ENCODE data around the gene GRB10.

GRB10 gene

DNA sequence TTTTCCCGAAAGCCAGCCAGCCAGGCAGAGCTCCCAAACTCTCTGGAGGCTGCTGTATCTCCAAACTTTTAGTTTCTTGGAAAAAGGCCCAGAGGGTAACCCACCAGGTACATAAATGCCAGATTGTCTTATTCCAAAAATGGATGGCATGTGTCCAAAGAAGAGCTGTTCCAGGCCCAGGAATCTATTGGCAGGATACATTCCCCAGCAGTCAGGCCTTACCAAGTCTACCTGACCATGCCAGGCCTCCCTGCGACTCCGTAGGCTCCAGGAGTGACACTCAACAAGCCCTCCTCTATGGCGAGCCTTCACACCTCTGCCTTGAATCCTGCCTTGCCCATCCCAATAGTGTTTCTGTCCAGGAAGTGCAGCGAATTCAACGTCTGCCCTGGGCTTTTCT is 95.6 kb downstream of the GRB10 start:
- DNase-seq = no peak

DNA sequence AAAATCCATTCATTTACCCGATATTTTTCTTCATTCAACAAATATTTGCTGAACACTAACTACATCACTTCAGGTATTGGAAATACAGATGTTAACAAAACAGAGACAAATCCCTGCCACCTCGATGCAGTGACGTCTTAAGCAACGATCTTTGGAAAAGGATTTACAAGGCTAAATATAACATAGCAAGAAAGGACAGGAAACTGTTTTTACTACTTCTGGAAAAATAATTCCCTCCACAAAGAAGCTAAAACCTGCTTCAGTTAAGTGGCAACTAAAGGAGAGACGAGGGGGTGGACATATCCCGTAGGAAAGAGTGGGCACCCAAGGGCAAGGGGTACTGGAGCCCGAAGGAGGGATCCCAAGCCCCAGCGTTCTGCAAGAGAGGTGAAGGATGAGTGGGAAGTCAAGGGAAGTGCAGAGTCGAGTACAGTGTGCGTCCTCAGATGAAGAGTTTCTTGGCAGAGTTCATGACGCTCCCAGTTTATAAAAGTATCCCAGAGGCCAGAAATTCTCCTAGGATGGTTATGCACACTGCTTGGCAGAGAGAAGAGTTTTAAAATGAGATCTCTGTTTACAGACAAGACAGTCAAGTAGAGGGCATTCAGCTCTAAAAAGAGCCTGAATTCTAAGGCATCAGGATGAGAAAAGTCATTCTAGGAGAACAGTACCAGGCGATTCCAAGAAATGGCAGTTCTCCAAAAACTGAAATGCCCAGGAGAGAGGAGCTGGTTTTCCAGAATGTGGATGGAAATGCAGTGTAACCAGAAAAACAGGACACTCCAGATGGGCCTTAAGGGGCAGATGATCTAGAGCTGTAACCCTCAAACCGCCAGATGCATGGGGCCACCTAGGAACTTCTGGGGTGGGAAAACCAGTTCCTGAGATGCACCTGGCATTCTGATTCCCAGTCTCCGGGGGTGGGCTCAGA is 97.3 kb downstream of the GRB10 start:
- no peak for DNase-seq

DNA sequence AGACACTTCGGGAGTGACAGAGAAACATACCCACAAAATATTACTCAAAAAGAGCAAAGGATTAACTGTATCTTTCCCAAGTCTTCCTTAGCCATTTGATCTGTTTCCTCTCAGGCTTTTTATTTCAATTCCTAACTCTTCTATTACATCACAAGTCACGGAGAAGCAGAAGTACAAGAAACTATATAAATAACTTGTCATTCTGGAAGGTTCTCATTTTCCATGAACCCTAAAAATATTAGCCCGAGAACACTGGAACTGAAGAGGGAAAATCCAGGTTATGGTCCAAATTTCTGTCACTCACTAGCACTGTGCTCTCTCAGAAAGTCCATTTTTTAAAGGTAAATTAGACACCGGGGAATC is 98.0 kb downstream of the GRB10 start:
- DNase-seq = no peak

DNA sequence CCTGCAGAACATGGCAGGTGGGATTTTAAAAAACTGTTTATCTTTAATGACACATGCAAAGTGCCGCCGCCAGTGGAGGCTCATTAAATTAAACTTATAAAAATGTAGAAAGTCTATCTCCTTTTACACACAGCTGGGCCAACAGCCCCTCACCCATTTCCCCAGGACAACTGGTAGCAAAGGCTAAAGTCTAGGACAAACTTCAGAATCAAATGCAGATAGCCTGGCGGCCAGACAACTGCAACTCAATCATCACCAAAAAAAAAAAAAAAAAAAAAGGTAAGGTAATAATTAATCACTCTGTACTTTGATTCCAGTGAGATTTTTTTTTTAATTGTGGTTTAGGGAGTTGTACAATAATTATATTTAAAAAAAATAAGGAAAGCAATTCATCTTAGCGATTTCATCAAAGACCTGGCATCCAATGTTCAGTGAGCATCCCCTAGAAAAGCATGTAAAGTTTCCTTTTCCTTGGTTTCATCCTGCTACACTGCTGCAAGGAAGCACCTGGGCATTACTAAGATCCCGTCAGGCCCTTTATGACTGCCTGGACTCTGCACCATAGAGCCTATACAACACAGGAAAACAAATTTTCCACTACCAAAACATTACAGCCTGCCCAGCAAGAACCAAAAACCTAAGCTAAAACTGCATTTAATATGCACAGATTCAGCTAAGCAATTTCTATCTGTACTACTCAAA is 98.5 kb downstream of the GRB10 start:
- DNase-seq = no peak

DNA sequence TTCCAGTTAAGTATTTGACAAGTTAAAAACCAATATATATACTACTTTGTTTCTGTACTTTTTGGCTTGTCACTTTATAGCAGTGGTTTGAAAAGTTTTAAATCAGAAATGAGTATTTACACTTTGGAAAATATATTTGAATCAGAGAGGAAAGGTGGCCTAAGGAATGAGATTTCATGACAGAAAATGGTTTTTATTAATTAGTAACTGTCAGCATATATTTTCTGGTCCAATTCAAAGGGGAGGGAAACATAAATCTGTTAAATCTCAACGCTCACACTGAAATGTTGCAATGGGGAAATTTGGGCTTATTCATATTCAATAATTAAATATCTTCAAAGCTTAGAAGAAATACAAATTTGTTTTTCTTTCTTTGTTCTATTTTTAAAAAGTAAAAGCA is 100.1 kb downstream of the GRB10 start:
- no peak for DNase-seq

DNA sequence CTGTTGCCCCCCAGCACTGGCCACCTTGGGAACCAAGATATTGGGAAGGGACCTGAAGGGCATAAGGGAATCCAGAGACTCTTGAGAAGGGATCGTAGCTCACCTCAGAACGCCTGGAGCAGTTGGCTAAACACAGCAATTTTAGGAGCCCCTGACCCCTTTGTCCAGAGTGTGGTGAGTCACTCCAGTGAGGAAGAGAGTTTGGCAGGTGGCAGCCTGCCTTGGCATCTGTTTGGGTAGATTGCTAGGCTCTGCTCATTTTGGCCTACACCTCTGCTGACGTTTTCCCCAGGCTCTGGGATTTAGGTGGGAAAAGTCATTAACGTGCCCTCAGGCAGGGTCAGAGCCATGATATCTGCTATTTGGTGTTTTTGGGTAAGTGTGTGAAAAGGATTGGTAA is 100.6 kb downstream of the GRB10 start:
- no peak for DNase-seq

DNA sequence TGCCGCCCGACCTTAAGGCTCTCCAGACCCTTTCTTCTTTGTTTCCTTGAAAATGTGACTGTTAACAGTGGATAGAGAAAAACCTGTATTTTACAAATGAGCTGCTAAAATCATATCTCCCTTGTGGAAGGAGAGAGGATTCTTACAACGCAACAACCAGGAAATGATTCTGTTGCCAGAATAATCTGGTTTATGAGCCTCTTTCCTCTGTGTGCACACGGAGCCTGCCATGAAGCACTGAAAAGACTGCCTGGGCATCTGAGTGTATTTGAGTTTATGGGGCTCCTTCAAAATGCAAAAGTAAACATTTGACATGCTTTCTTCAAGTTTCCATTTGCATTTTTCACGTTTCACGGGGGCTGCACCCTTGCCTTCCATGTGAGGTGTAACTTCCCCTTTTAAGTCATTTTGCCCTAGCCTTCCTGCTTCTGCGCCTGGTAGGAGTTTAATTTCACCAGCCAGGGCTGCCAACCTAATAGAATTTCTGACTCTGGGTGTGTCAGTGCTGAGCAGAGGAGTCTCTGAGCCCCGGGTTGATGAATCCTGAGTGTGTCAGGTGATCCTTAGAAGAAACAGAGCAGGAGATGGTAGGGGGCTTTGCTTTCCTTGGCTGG is 101.2 kb downstream of the GRB10 start:
- DNase-seq = no peak

DNA sequence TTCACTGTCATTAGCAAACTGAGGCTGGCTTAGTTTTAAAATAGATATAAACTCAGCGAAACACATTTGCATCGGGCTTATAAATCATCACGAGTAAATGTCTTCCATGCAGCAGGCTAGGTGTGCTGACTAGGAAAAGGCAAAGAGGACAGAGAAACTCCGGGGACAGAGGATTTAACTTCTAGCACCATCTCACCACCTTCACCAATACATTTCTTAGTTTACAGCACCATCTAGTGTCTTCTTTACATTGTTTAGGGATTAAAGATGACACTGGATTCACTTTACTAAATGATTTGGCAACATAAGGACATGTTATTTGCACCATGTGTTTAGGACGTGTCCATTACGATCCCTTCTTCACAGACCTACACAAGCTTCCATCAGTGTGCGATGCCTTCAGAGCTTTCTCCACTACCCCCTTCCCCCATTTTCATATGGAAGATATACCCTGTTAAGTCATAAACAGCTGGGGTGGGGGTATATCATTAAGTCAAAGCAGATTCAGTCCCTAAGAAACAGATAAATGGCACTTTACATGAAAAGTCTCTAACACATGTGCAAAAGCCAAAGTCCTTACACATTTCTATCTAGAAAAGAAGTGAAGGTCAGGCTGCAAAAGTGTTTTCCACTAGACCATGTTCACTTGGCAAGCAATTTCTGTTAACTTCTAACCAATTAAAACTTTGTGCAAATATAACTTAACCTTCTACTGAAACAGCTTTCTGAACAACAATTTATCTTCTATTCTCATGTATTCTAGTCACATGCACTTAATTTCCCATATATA is 103.3 kb downstream of the GRB10 start:
- DNase-seq = peak; percentile 24

DNA sequence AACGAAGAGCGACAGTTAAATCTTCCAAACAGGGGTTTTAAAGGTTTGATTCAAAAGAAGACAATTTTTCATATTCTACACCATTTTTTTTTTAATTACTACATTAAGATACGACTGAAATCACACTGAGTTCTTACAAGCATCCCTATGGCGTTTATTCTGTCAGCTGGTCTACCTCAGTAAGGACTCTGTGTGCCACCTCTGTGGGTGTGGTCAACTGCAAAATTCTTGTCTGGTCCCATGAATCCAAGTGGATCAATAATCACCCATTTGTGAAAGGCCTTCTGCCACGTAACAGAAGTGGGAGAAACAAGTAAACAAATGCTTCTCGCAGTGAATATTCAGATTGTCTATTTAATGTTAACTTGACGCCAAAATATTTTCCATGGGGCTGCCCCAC is 104.1 kb downstream of the GRB10 start:
- no peak for DNase-seq

DNA sequence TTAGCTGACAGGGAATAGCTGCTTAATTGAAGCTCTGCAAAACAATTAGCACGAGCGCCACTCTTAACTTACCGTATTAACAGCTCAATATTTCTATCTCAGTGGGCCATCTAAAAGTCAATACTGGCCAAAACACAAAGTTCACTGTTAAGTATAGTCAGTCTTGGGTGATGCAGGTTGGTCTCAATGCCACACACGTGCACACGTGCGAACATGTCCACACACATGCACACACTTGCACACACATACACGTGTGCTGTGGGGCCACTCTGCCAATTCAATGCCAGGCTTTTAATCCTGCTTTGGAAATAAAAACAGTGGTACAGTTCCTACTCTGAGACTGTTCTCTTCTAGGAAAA is 105.1 kb downstream of the GRB10 start:
- DNase-seq = no peak

DNA sequence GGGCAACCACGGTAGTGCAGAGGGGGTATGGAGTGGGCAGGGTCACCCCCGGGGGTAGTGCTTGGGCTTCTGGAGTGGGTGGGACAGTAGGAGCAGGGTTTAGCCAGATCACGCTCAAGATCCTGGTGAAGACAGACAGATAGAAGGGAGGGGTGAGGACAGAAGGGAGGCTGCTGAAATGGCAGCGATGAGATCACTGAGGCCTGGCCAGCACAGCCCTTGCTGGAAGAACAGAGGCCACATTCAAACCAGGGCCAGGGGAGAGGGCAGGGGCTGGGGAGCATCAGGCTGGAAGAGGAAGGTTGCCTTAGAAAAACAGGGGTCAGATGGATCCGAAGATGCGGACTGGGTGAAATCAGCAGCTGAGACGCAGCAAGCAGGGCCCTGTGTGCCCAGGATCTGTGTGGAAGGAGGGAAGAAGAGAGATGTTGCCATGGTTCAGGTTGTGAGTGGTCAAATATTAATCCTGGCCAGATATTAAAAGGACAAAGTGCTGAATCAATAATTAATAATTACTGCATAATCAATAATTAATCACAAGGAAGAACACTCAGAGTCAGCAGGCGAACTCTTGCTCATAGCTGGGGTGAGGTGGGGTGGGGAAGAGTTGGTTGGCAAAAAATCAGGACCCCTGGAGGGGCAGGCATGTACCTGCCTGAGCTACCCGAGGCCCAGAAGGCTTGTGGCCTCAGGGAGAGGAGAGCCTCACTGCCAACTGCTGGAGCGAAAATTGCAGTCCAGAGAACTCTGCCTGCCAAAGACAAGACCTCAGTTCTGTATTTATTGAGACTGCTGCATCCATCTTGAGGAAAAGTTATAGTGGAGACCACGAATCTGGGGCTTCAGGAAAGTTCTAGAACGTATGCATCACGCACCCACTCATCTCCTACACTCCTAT is 105.7 kb downstream of the GRB10 start:
- DNase-seq = no peak

DNA sequence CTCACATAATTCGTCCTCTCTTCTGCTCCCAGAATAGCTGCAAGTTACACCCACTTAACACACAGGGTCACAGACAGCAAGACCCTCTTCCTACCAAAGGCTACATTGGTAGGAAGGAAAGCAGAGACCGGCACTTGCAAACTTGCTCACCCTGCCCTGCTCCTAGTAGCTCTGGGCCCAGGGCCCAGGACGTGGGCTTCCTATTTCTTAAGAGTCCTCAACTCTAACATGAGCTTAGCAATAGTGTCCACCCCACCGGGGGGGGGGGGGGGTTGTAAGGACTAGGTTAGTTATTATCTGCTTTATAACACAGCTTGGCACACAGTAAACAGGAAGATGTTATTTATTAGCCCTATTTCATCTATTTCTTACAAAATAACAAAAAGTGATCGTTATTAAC is 106.6 kb downstream of the GRB10 start:
- DNase-seq = no peak

DNA sequence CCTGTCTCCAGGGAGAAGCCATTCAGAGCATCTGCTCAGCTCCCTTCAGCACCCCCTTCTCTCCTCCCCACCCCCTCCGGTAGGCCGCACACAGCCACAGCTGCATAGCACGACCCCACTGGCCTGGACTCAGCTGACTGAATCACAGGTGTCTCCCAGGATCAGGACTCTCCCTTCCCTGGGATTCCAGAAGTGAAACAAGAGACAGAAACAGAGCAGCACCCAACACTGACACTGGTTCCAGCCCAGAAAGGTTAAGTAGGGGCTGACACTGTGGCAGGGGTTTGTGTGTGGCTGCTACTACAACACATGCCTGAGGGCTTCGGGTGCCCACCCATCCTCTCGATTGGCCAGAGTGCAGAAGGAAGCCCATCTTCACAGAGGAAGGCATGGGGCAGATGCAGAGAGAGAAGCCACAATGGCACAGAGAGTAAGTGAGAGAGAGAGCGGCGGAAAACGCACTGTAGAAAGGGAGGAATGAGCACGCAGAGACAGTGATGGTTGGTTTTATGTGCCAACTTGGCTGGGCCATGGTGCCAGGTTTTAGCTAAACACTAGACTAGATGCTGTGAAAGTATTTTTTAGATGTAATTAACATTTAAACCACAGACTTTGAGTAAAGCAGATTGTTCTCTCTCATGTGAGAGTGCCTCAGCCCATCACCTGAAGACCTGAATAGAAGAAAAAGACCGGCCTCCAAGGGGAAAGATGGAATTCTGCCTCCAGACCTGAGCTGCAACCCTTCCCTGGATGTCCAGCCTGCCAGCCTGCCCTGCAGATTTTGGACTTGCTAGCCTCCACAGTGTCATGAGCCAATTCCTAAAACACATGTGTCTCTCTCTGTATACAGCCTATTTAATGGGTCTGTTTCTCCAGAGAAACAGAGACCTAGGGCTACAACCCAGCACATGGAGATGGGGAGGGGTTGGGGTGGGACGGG is 107.5 kb downstream of the GRB10 start:
- no peak for DNase-seq

DNA sequence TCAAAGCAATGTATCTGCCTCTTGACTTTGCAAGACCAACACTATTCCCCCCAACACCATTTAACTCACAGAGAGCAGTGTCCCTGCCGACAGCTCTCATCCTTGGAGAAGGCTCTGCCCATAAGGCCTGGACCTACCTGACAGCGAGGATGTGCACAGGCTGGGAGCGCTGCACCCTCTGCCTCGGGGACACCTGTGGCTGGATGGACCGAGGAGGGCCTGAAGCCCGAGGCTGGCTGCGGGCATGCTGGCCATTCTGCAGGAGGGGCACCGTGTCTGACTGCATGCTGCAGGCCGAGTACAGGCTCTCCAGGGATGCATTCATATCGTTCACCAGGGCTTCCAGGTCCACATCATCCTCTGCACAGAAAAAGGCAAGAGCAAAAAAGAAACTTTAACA is 108.4 kb downstream of the GRB10 start:
- DNase-seq = no peak

DNA sequence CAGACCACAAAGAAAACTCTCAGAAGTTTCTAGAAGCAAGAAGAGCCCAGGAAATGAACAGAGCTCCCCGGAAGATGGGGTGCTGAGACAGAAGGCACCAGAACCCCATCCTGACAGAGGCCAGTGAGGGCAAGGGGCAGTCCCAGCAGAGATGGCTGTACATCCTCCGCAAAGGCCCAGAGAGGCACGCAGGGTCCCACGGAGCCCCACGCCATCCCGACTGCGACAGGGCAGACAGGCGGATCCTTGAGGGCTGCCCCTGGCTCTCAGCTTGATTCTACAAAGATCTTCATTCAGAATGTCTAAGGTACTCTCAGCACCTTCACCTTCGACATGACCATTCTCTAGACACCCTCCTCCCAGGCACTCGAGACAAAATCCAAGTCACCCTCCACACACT is 109.6 kb downstream of the GRB10 start:
- no peak for DNase-seq

DNA sequence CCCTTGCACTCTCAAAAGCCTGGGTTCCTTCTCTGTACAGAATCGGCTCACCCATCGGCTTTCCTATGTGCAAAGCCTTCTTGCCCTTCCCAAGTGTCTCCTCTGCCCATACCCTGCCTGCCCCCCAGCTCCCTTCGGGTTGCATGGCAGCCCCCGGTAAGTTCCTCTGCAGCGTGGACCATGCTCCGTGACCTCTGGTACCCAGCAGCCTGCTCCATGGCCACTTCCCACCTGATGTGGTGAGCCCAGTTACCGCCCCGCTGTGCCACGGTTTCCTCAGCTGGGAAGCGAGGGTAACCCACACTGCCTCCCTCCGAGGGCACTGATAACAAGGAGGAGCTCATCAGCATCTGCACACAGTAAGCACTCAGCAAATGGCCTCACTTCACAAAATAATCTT is 110.7 kb downstream of the GRB10 start:
- no peak for DNase-seq

DNA sequence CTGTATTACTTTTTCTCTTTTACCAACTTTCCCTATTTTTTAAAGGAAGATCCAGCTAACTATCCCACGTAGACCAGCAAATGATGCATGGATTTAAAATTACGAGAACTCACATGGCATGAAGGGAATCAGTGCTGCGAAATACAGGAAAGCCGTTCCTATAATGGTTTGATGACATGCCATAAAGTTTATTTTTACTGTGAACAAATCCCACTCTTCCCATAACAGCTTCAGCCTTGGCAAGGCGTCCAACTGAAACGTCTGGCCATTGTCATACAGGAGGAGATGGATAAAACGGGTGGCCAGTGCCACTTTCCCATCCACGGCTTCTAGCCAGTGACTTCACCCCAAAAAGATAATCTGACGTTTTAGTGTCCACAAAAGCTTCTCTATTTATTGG is 111.3 kb downstream of the GRB10 start:
- no peak for DNase-seq

DNA sequence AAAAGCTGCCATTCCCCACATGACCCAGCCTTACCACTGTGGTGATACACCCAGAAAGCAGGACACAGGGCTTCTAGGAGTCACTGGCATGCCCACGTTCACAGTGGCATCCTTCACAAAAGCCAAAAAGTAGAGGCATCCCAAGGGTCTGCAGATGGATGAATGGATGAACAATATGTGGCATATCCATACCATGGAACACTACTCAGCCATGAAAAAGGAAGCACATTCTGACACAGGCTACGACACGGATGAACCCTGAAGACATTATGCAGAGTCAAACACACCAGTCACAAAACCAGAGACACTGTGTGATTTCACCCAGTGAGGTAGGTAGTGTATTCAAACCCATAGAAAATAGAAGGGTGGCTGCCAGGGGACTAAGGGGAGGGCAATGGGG is 112.8 kb downstream of the GRB10 start:
- no peak for DNase-seq

DNA sequence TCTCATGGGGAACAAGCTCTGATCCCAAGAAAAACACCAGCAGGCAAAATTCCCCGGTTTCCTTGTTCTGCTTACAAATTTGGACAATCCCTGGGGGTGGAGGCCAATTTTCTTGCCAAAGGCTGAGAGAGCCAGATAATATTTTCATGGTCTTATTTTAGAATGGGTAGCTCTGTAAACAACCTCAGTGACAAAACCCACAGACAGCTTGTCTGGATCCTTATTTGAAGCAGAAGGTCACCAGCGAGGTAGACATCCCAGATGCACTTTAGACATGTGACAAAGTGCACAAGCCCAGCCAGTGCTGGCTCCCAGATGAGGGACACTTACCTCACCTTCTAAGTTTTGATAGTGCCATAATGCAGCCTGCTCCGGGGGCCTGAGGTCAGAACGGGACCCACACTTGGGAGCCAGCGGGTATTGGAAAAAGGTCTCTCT is 114.9 kb downstream of the GRB10 start:
- no peak for DNase-seq

DNA sequence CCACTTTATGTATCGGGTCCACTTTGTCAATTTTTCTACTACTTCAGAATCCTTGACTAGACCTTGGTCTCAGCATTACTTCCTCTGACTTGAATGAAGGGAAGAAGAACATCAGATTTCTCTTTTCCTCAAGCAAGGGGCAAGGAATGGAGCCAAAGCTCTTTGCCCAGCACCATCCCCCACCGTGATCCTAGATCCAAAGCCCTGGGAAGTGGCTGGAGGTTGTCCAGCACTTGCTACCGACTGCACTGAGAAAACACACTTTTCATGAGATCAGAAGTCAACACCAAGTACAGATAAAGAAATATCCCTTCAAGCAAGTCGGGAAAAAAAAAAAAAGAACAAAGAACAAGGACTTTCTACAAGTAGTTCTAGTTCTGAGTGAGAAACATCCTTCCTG is 115.4 kb downstream of the GRB10 start:
- no peak for DNase-seq

DNA sequence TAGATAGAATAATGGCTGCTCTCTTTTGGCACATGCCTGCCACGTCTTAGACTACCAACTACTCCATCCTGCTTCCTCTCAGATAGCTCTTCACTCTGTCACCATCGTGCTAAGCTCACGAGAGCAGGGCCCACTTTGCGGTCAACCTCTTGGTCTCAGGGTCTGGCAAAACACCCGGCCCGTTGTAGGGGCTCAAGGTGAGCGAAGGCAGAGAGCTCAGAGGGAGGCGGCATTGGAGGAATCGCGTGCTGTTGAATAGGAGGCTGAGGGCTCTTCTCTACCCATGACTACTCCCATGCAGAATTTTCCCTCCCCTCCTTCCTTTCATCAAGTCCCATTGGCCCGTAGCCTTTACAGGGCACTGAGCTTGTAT is 116.6 kb downstream of the GRB10 start:
- DNase-seq = no peak

All from kidney glomerular epithelial cell (primary cell).